ENCODE measurements around the gene NOCT. TPM values are rescaled to one million over a fixed set of nuclear protein-coding genes. Genes with fewer than 3 reads are reported as not detected.

The NOCT gene
- total and polyA plus RNA-seq, 2 of the 8 experiments (the other 6 are each of a cell fraction or from before 2014, with no cell fraction given) = 10.4 to 45.5 TPM

- Histone ChIP-seq H2BK120ac (replicated peaks; ENCODE audit: low read depth, low read length) (no peak overlapping the region), H3K4me3 (ENCODE audit: extremely low read depth in 1 of 4, insufficient read depth in 2 of 4, low read depth in 3 of 4, low read length in 4 of 4) (no peak overlapping the region), H3K56ac (replicated peaks; ENCODE audit: insufficient read length, low read depth, low read length) (no peak overlapping the region), H3K79me1 (ENCODE audit: low read depth, low read length) (peaks cover 6% of the 10 kb centered on the region), H3K23ac (ENCODE audit: insufficient read length) (no peak overlapping the region), H4K8ac (ENCODE audit: extremely low read depth, insufficient read depth, low read length) (no peak overlapping the region), H3K27me3 (replicated peaks in 1 of 4; ENCODE audit: control insufficient read depth in 3 of 4, extremely low read depth in 1 of 4, insufficient read depth in 3 of 4, low read length in 3 of 4) (no peaks in the 10 kb centered on the region), H4K20me1 (replicated peaks in 1 of 2; ENCODE audit: control insufficient read depth in 1 of 2, insufficient read depth in 2 of 2, low read length in 2 of 2) (peaks cover 19 to 24% of the 10 kb centered on the region in 2 experiments), H4K91ac (replicated peaks; ENCODE audit: insufficient read length, low read length) (no peak overlapping the region), H3K4ac (replicated peaks; ENCODE audit: insufficient read length, low read depth, low read length) (no peak overlapping the region), H3K9me3 (ENCODE audit: insufficient read depth in 2 of 2, low read depth in 1 of 2, low read length in 1 of 2) (no peaks in the 10 kb centered on the region; a peak in 1 of 4 replicates), H2BK15ac (ENCODE audit: low read length) (no peak overlapping the region), H2BK20ac (ENCODE audit: low read length) (no peak overlapping the region), H2AK5ac (ENCODE audit: low read depth, low read length) (no peak overlapping the region), H4K5ac (ENCODE audit: insufficient read length, low read depth, low read length) (peak overlapping the region; percentile 71), H3K18ac (ENCODE audit: extremely low read depth, low read length) (no peak overlapping the region), H3K79me2 (ENCODE audit: control insufficient read depth in 1 of 2, insufficient read depth in 2 of 2, low read length in 2 of 2) (peaks cover 32 to 95% of the 10 kb centered on the region in 2 experiments), H2BK12ac (ENCODE audit: low read depth, low read length) (no peak overlapping the region), H3K4me1 (replicated peaks in 1 of 4; ENCODE audit: control insufficient read depth in 3 of 4, insufficient read depth in 4 of 4, low read length in 3 of 4) (peaks cover 0 to 6% (median 3%) of the 10 kb centered on the region in 4 experiments; a peak in 4 of 7 replicates), H2BK5ac (ENCODE audit: low read depth, low read length) (no peak overlapping the region), H3K27ac (ENCODE audit: low read depth, low read length) (no peak overlapping the region; the same call in 1 of the 2 replicates), H3K23me2 (ENCODE audit: low read depth, low read length) (no peaks in the 10 kb centered on the region), H3K36me3 (ENCODE audit: control insufficient read depth in 2 of 4, insufficient read depth in 4 of 4, low read length in 3 of 4) (no peaks in the 10 kb centered on the region), H3K14ac (ENCODE audit: insufficient read length) (no peak overlapping the region), H3K4me2 (ENCODE audit: insufficient read depth in 1 of 2, low read depth in 2 of 2, low read length in 2 of 2) (no peak overlapping the region), H2AFZ (ENCODE audit: low read length) (no peak overlapping the region), H3K9ac (replicated peaks in 1 of 4; ENCODE audit: extremely low read depth in 1 of 4, low read depth in 3 of 4, low read length in 3 of 4) (no peak overlapping the region)
- DNase-seq (ENCODE audit: low read depth in 1 of 2, low spot score in 2 of 2) (peak; percentile 43 to 78), FAIRE-seq (peak; percentile 81)
- WGBS, 2 experiments (ENCODE audit: extremely low coverage in 1 of 2, insufficient coverage in 1 of 2, insufficient read length in 1 of 2, insufficient replicate concordance in 2 of 2, low coverage in 1 of 2, low lambda C conversion rate in 2 of 2, missing lambda C conversion rate in 1 of 2) = 67% methylated on average over 13 of the region's 14 CpGs; no CpG with 5 or more reads in 1 of the 2 experiments
- TF ChIP-seq CTCF (IDR thresholded peaks at IDR 0.05; ENCODE audit: control extremely low read depth in 1 of 3, insufficient read depth in 1 of 3, low read depth in 1 of 3, low read length in 3 of 3) (peak in 2 of 3 experiments; percentile 83 to 96; a peak in 3 of 4 replicates), SIN3A (conservative IDR thresholded peaks at IDR 0.05 in 1 of 2, IDR thresholded peaks at IDR 0.05 in 1 of 2; ENCODE audit: low read depth in 1 of 2, low read length in 2 of 2) (no peak), YY1 (IDR thresholded peaks at IDR 0.05; ENCODE audit: low read depth, low read length) (peak; percentile 44; the same call in 1 of the 2 replicates), KDM5A (IDR thresholded peaks at IDR 0.05; ENCODE audit: low read length) (no peak), RAD21 (IDR thresholded peaks at IDR 0.05 in 1 of 2, conservative IDR thresholded peaks at IDR 0.05 in 1 of 2; ENCODE audit: low read depth in 2 of 2, low read length in 2 of 2) (peak; percentile 96)
- TF ChIP-seq, protein P1, sequence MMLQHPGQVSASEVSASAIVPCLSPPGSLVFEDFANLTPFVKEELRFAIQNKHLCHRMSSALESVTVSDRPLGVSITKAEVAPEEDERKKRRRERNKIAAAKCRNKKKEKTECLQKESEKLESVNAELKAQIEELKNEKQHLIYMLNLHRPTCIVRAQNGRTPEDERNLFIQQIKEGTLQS (IDR thresholded peaks at IDR 0.05; ENCODE audit: insufficient read depth, low read depth, low read length) = no peak
- POLR2A ChIA-PET (ENCODE audit: partially characterized antibody) = interaction anchor here (0.5 to 4.6 kb wide), 8 partner anchors 10 to 274 kb away, joined by 3 to 39 read pairs (median 4); partner anchors contain the start of gene NOCT
- CTCF ChIA-PET (ENCODE audit: partially characterized antibody) = interaction anchor here (0.5 to 5.2 kb wide), 47 partner anchors 8 to 630 kb away, joined by 3 to 39 read pairs (median 4); partner anchors contain the start of genes NAA15 and NOCT
Observed at GRCh38 chr4:139030614-139031235, 15.1 kb downstream of the NOCT start.

Measured in H1 (cell line).